GM12873 (cell line): ENCODE results near the gene TRIM32.
A peak's percentile ranks its signal among the peaks of the same experiment; 100 is the strongest.

Source experiments
- CTCF ChIP-seq: IDR thresholded peaks from 2 replicates; pipeline ENCODE4 v1.5.1; 2012; ENCODE audit warnings: low read depth, mild to moderate bottlenecking, moderate library complexity, low read length, control low read depth; ENCODE audit not compliant: insufficient read depth; ENCODE audit errors: missing control alignments

TRIM32 gene

GRCh38 chr9:116647515-116647809 is 39.6 kb upstream of the TRIM32 start:
- TF ChIP-seq CTCF: no peak

- no peak for TF ChIP-seq CTCF
These were observed 33.6 kb upstream of the TRIM32 start for GRCh38 chr9:116653348-116654058.

GRCh38 chr9:116654059-116654355 is 33.1 kb upstream of the TRIM32 start:
- TF ChIP-seq CTCF: no peak

- TF ChIP-seq CTCF: no peak
These were observed 30.6 kb upstream of the TRIM32 start for GRCh38 chr9:116656501-116656971.

GRCh38 chr9:116656977-116657376 is 30.1 kb upstream of the TRIM32 start:
- TF ChIP-seq CTCF: no peak

- TF ChIP-seq CTCF: no peak
These were observed 28.8 kb upstream of the TRIM32 start for GRCh38 chr9:116658265-116658664.

- peak; percentile 81 for TF ChIP-seq CTCF
These were observed 25.8 kb upstream of the TRIM32 start for GRCh38 chr9:116661037-116661954.
